ENCODE results near the gene VPS52. TPM values are rescaled to one million over a fixed set of nuclear protein-coding genes. Genes with fewer than 3 reads are reported as not detected.

VPS52 gene
- total and polyA plus RNA-seq, 9 of the 15 experiments (the other 6 are each of a cell fraction or from before 2014, with no cell fraction given): 24.4 to 103 (median 40.2) TPM

DNA sequence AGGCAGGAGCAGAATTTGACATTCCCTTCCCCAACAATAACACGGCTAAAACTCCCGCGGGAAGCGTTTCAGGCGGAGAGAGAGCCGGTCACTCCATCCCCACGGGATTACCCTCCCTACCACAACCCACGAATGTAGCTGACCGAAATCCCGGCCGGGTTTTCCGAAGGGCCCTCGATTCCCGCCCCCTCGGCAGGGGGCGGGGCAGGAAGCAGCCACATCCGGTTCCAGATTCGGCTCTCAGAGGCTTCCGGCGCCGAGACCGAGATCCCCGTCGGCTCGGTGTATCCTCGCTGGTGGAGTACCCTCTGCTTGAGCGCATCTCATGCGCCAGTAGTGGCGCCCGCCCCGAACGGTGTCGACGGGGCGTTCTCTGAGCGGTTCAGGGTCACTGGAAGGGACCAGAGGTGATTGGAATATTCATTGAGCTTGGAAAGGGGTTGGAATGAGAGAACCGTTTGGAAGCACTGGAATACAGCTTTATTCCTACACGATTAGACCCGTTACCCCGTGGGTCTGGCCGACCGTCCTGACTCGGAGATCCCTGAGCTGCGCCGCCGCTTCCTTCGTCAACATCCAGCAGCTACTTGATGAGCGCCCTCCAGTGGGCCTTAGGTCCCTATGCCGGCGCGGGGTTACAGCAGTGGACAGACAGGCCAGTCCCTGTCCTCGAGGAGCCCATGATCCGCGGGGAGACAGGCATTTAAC lies 27.7 kb upstream of the VPS52 start (continued):
- TF ChIP-seq ZBTB7A (IDR thresholded peaks at IDR 0.05; ENCODE audit: borderline replicate concordance, control insufficient read depth, low read depth, low read length) (peak; percentile 12; the same call in 1 of the 2 replicates), EGR1 (conservative IDR thresholded peaks at IDR 0.05) (peak; percentile 94), SUPT5H (IDR thresholded peaks at IDR 0.05) (peak; percentile 99), SAP30 (IDR thresholded peaks at IDR 0.05; ENCODE audit: borderline replicate concordance, insufficient read depth, low read depth, low read length, poor library complexity, severe bottlenecking) (peak; percentile 61), CEBPG (CRISPR knock-in tag; IDR thresholded peaks at IDR 0.05) (no peak), CEBPG (tag; conservative IDR thresholded peaks at IDR 0.05 in 1 of 2, IDR thresholded peaks at IDR 0.05 in 1 of 2) (no peak), CTBP1 (IDR thresholded peaks at IDR 0.05; ENCODE audit: borderline replicate concordance) (peak; percentile 92; the same call in 1 of the 2 replicates), BRD9 (IDR thresholded peaks at IDR 0.05; ENCODE audit: low read depth, partially characterized antibody) (peak; percentile 92), ZNF274 (IDR thresholded peaks at IDR 0.05; ENCODE audit: borderline replicate concordance, low read depth, low read length) (no peak), ZNF778 (CRISPR knock-in tag; IDR thresholded peaks at IDR 0.05) (no peak), ZNF75A (CRISPR knock-in tag; IDR thresholded peaks at IDR 0.05) (no peak; the same call in 1 of the 2 replicates), ZEB2 (IDR thresholded peaks at IDR 0.05) (0 out of 2 replicates have a peak, but pooled peaks have one; percentile 27), NELFE (IDR thresholded peaks at IDR 0.05; ENCODE audit: insufficient read depth, insufficient read length) (no peak), ZBTB11 (CRISPR knock-in tag; IDR thresholded peaks at IDR 0.05) (peak in 1 of 3 experiments; percentile 89; a peak in 4 of 6 replicates), SMAD2 (IDR thresholded peaks at IDR 0.05; ENCODE audit: low read depth, low read length) (no peak), ZNF124 (CRISPR knock-in tag; IDR thresholded peaks at IDR 0.05) (no peak), KLF1 (tag; IDR thresholded peaks at IDR 0.05) (no peak; the same call in 1 of the 2 replicates), ZFX (CRISPR knock-in tag; IDR thresholded peaks at IDR 0.05) (peak; percentile 51), U2AF1 (optimal IDR thresholded peaks at IDR 0.05; ENCODE audit: low read depth, low read length) (no peak), HBP1 (CRISPR knock-in tag; IDR thresholded peaks at IDR 0.05) (no peak), IFI16 (CRISPR knock-in tag; IDR thresholded peaks at IDR 0.05) (no peak), FOS (IDR thresholded peaks at IDR 0.05; ENCODE audit: extremely low read depth, insufficient read length) (no peak)
- TF ChIP-seq, protein P1, sequence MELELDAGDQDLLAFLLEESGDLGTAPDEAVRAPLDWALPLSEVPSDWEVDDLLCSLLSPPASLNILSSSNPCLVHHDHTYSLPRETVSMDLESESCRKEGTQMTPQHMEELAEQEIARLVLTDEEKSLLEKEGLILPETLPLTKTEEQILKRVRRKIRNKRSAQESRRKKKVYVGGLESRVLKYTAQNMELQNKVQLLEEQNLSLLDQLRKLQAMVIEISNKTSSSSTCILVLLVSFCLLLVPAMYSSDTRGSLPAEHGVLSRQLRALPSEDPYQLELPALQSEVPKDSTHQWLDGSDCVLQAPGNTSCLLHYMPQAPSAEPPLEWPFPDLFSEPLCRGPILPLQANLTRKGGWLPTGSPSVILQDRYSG (tag; conservative IDR thresholded peaks at IDR 0.05; ENCODE audit: low read depth): peak; percentile 70; the same call in 1 of the 2 replicates
